GM21423 (cell line): ENCODE data around the gene JMJD1C.
A peak's percentile ranks its signal among the peaks of the same experiment; 100 is the strongest.
"Not testable (repeated sequence)": the region's sequence is repeated elsewhere in the genome, so short reads cannot be mapped to it uniquely, and the experiment has no call there.

ENCODE experiments used
- ATAC-seq: cut with Tn5 transposase; IDR thresholded peaks from one replicate; pipeline ENCODE4 v1.9.1; 2021; ENCODE audit warnings: mild to moderate bottlenecking, moderate library complexity; ENCODE audit not compliant: unreplicated experiment

JMJD1C gene

GRCh38 chr10:63409465-63410027 lies 56.2 kb downstream of the JMJD1C start:
- no peak for ATAC-seq

GRCh38 chr10:63407136-63407662 lies 58.6 kb downstream of the JMJD1C start:
- no peak for ATAC-seq

- ATAC-seq = no peak
These were observed 69.5 kb downstream of the JMJD1C start for GRCh38 chr10:63396133-63396761.

- ATAC-seq = no peak
These were observed 72.7 kb downstream of the JMJD1C start for GRCh38 chr10:63393050-63393449.

GRCh38 chr10:63392224-63392623 lies 73.6 kb downstream of the JMJD1C start:
- ATAC-seq = no peak

GRCh38 chr10:63391812-63392211 lies 74.0 kb downstream of the JMJD1C start:
- ATAC-seq = no peak

GRCh38 chr10:63390521-63390920 lies 75.3 kb downstream of the JMJD1C start:
- no peak for ATAC-seq

- peak; percentile 57 for ATAC-seq
These were observed 77.3 kb downstream of the JMJD1C start for GRCh38 chr10:63388421-63389031.

- no peak for ATAC-seq
These were observed 80.5 kb downstream of the JMJD1C start for GRCh38 chr10:63385254-63385653.

GRCh38 chr10:63384675-63385074 lies 81.1 kb downstream of the JMJD1C start:
- no peak for ATAC-seq

- no peak for ATAC-seq
These were observed 81.8 kb downstream of the JMJD1C start for GRCh38 chr10:63384001-63384400.

- no peak for ATAC-seq
These were observed 82.6 kb downstream of the JMJD1C start for GRCh38 chr10:63383141-63383540.

- ATAC-seq = no peak
These were observed 83.7 kb downstream of the JMJD1C start for GRCh38 chr10:63382066-63382465.

- ATAC-seq = not testable (repeated sequence)
These were observed 88.5 kb downstream of the JMJD1C start for GRCh38 chr10:63377305-63377661.

- peak; percentile 89 for ATAC-seq
These were observed 89.0 kb downstream of the JMJD1C start for GRCh38 chr10:63376560-63377304.

- ATAC-seq = no peak
These were observed 89.9 kb downstream of the JMJD1C start for GRCh38 chr10:63375859-63376258.

GRCh38 chr10:63375458-63375857 lies 90.3 kb downstream of the JMJD1C start:
- ATAC-seq = no peak

GRCh38 chr10:63374991-63375390 lies 90.8 kb downstream of the JMJD1C start:
- ATAC-seq = no peak

GRCh38 chr10:63373176-63373575 lies 92.6 kb downstream of the JMJD1C start:
- ATAC-seq = no peak

GRCh38 chr10:63369711-63370110 lies 96.1 kb downstream of the JMJD1C start:
- no peak for ATAC-seq

GRCh38 chr10:63368365-63368764 lies 97.4 kb downstream of the JMJD1C start:
- no peak for ATAC-seq

GRCh38 chr10:63366933-63367332 lies 98.8 kb downstream of the JMJD1C start:
- no peak for ATAC-seq
